Cardiac septum (tissue), 1 donor: ENCODE results near the gene FGF14. TPM values are rescaled to one million over a fixed set of nuclear protein-coding genes. Genes with fewer than 3 reads are reported as not detected.
A peak's percentile ranks its signal among the peaks of the same experiment; 100 is the strongest.

Experiments
- DNase-seq: peaks from one replicate; pipeline ENCODE4 v3.0.0-alpha.2; 2020; ENCODE audit warnings: low spot score
- intact Hi-C: fragments of 100-400 bp; cut with DNase I; formaldehyde crosslinking; loops from one replicate; pipeline ENCODE4 v1.14.0; 2022
- total RNA-seq: library from RNA; stranded (reverse); fragmentation: NEBNext Ultra II Directional; extraction: Animal tissue kit (Norgen Biotek cat#: 25700); gene quantifications from one replicate; pipeline ENCODE4 v1.2.1, GENCODE V29; 2021
- donor health status: DM: no; HTN: no; CAD: no.

Gene FGF14
- total RNA-seq, 1 donor from 2014 or later = 4.8 TPM

DNA sequence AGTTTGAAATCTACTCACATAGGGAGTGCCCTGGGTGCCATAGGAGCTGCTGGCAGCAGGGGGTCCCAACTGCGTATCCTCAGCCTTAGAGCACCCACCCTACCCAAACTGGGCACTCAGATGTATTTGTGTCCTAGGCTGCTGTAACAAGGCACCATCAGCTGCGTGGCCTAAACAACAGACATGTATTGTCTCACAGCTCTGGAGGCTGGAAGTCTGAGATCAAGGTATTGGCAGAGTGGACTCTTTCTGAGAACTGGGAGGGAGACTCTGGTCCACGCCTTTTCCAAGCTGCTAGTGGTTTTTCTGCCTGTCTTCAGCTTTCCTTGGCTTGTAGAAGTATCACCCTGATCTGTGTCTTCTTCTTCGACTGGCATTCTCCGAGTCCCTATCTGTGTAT lies 83.6 kb downstream of the FGF14 start:
- no peak for DNase-seq
- intact Hi-C loops = loop anchor here (5.0 kb wide), 1 partner anchor 74 kb away; no protein-coding TSS in a partner anchor

DNA sequence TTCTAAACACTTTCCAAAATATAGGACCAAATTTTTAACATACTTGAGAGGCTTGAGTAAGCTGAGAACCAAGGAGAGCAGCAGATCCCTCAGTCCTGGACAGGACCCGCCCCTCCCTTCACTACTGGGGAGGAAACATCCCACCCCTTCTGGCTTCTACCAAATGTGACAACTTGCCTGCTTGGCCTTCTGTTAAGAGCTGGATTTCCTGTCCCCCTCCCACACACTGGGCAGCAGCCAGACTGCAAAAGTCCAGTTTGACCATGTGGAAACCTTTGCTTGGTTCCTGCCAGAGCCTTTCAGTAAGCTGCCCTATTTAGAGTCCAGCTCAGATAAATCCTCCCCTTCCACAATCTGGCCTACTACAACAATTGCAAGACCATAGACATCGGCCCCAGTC lies 84.3 kb downstream of the FGF14 start:
- intact Hi-C loops = loop anchor here (5.0 kb wide), 1 partner anchor 75 kb away; no protein-coding TSS in a partner anchor
- DNase-seq = peak; percentile 86

DNA sequence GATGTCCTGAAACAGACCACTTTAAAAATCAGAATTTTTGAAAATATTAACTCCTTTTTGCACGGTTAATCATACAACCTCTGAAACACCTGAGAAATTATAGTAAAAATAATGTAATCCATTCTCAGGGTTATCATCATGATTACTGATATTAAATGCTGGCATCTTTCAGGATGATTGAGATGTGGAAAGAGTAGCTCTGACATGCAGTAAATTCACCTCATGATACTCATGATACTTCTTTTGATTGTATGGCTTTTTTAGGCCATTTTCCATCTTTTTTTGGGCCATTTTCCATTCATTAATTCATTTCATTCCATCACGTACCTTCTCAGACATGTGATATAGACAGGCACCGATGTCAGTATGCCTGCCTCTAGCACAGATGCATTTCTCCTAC lies 85.1 kb downstream of the FGF14 start:
- no peak for DNase-seq
- intact Hi-C loops = loop anchor here (5.0 kb wide), 1 partner anchor 76 kb away; no protein-coding TSS in a partner anchor

DNA sequence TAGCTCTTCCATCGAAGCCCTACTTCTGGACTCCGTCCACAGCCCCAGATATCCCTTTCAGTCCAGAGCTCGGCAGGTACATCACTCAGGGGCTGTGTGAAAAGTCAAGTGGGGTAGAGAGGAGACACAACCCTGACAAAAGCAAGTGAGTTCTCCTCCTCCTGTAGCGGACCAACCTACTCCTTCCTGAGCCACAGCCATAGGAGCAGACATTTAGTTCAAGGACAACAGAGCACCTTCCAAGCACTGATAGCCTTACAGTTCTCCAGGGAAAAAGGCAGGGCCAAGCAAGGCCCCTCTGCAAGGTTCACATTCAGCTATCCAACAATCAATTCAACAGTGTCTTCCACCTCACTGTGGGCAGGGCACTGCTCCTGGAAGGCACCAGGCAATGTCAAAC lies 89.0 kb downstream of the FGF14 start:
- intact Hi-C loops = loop anchor here (5.0 kb wide), 1 partner anchor 36 kb away; no protein-coding TSS in a partner anchor
- DNase-seq = no peak

DNA sequence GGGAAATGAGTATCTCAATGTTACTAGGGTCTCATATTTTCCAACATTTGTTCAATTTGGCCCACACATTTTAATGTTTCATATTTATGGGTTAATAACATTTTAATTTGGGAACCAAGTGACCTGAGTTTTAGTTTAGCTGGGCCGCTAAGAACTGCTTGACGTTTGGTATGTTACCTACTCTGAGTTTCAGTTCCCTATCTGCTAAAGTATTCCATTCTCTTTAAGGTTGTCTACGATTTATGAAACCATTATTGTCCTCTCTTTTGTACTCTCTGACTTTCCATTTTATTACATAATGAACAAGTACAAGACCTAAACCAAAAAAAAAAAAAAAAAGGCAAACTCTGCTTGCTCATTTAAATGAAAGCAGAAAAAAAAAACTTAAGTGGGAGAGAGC lies 89.9 kb downstream of the FGF14 start:
- intact Hi-C loops = loop anchor here (5.0 kb wide), 1 partner anchor 35 kb away; no protein-coding TSS in a partner anchor

DNA sequence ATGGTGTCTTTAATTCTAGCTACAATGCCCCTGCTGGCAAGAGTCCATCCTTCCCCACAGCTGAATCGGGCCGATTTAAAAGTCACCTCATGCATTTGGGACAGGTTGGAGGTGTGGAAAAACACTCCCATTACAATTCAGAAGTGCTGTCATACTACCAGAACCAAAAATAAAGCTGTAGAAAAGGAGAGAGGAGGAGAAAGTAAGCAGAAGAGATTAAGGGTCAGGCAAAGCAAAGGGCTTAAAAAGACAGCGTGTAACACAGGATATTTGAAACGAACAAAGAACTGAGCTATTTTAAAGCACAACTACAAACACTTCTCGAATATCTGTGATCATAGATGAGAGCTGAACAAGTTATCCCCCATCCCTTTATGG lies 90.4 kb downstream of the FGF14 start:
- intact Hi-C loops = loop anchor here (5.0 kb wide), 1 partner anchor 34 kb away; no protein-coding TSS in a partner anchor

More for the DNA sequence above, 89.9 kb downstream of the FGF14 start:
- no peak for DNase-seq

DNA sequence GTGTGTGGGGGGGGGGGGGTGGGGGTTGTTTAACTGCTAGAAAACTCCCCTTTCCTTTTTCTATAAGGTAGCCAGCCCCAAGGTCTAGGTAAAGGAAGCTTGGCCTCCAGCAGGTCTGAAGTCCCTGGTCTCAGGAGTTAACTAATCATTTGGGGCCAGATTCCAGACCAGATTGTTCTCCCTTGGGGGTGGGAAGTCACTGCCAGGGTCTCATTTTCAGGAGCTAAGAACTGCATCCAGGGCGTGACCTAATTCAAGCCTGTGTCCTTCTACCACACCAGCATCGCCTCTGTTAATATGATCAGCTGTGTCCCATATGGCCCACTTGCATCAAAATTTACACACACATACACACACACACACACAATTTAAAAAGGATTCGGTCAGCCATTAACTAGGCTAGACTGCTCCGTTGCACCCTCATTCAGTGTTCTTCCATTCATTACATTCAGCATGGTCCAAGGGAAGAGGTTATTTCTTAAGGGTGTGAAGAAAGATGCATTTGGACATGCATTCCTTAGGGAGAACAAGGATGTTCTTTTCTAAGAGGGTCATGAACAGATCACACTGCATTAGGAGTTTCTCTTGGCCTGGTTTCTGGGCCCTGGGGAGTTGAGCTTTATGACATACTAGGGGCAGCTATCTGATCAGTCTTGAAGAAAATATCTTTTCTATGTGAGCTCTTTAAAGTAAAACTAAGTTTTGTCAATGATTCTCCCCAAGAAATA lies 91.0 kb downstream of the FGF14 start:
- intact Hi-C loops = loop anchor here (5.0 kb wide), 1 partner anchor 34 kb away; no protein-coding TSS in a partner anchor
- DNase-seq = no peak

More for the DNA sequence above, 90.4 kb downstream of the FGF14 start:
- no peak for DNase-seq

DNA sequence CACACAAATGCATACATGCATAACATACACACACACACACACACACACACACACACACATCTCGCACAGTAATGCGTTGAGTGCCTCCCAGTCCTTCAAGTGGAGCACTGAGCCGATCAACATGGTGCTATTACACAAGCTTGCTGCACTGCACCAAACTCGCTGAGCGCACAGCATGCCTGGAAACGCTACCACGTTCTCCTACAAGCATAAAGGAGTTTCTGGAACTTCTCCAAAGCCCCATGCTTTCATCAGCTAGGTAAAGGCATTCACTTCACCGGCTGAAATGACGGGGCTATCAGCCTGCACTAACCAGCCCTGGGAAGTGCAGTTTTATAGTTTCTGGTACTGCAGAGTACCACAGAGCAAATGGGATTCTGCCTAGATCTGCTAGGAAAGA lies 92.7 kb downstream of the FGF14 start:
- intact Hi-C loops = no loop called here
- no peak for DNase-seq

DNA sequence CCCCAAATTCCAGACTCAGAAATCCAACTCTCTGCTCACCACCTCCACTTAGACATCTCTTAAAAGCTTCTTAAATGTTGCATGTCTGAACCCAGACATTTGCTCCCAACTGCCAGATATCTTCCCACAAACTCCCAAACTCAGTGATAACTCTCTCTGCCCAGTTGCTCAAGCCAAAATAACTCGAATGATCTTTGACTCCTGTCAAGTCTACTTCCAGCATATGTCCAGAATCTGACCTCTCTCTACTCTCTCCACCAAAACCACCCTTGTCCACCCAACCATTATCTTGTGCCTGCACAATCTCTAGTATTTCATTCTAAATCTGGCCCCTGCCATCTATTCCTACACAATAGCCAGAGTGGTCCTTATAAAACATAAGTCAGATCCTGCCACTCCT lies 99.3 kb downstream of the FGF14 start:
- DNase-seq = no peak
- intact Hi-C loops = no loop called here

DNA sequence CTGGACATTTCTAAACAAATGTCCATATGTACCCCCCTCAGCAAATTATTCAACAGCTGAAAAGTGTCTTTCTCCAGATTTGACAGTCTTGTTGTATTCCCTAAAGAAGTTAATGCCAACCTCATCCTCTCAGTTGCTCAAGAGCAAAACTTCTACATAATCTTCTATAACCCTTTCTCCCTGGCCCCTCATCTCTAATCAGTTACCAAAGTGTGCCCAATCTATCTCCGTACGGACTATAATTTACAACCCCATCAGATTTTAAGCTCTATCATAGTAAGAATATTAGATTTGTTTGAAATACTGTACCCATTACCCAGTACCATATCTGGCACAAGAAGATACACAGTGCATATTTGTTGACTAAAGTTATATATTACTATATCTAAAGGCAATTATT lies 101.5 kb downstream of the FGF14 start:
- intact Hi-C loops = no loop called here

DNA sequence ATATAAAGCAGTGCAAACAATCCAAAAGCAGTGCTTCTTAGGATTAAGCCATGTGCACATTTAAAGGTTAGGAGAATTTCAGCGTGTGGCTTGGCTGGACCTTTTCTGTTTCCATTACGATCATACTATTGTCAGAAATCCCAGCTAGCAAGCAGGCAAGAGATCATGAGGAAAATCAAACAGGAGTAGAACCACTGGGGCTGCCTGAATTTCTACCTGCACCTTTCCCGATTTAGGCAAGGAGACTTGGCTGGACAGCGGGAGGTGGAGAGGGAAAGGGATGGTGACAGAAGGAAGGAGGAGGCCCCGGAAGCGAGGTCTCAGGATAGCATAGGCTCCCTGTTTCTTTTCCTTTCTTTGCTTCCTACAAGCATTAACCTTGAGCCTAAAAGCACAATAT lies 102.5 kb downstream of the FGF14 start:
- no peak for DNase-seq
- intact Hi-C loops = no loop called here

More for the DNA sequence above, 101.5 kb downstream of the FGF14 start:
- DNase-seq = no peak

DNA sequence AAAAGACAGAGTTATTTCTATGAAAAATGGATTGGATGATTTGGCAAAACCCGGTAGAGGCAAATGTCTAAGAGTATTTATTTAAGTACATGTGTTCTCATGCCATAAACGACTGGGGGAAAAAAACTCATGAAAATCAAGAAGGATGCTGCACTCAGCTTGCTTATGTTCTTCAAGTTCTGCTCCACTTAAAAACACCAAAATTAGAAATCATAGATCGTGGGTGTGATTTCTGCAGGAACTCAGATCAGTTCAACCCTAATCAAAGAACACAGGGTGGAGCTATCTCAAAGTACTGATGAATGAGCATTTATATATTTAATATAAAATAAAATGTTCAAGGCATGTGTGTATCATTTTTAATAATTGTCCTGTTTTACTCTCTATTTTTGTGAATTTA lies 103.8 kb downstream of the FGF14 start:
- intact Hi-C loops = no loop called here
- no peak for DNase-seq

DNA sequence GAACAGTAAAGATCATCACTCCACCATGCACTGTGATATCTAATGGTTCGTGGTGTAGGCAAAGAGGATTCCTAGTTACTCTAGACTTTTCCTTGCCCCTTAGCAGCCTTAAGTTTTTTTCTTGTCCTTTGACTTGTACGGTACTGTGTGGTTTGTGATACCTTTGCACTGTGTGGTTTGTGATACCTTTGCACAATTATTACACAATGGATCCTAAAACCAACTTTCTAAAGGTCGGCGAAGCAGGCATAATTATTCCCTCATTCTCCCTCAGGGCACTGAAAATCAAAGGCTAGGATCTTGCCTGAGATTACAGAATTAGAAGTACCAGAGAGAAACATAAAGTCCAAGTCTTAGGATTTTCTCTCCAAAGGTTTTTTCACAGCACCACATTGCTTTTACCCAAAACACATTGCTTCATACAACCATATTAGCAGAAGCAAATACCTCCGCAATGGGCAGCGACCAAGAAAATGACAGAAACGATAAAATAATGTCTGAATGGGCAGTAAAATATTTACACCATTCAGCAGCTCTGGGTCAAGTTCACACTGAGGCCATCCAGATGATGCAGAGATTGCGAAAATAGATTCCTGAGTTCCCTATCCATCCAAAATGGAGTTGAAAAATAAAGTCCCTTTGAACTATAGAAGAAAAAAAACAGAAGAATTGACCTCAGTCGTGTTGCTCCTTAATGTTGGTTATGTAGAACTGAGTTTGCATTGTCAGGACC lies 106.4 kb downstream of the FGF14 start:
- intact Hi-C loops = no loop called here

DNA sequence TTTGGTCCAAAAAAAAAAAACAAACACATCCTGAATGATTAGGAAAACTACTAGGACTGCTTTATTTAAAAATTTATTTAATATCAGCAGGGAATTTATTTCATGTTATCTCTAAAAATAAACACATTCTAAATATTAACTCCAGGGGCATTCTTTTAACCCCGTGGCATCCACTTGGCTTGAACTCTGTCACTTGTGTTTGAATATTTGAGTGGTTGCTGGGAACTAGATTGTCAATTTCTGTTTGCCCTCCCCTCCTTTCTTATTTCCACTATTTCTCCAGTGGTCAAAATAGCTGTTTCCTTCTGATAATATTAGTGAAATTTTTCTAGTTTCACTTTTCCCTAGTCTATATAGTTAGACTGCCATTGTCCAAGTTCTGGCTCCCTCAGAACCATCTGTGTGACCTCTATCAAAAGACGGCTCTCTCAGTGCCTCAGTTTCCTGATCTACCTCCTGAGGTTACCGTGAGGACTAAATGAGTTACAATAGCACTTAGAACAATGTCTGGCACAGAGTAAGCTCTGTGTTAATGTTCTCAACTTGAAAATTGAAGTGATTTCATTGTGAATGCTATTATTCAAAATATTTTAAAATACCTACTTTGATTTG lies 107.3 kb downstream of the FGF14 start:
- intact Hi-C loops = no loop called here
- no peak for DNase-seq

More for the DNA sequence above, 106.4 kb downstream of the FGF14 start:
- DNase-seq = no peak

DNA sequence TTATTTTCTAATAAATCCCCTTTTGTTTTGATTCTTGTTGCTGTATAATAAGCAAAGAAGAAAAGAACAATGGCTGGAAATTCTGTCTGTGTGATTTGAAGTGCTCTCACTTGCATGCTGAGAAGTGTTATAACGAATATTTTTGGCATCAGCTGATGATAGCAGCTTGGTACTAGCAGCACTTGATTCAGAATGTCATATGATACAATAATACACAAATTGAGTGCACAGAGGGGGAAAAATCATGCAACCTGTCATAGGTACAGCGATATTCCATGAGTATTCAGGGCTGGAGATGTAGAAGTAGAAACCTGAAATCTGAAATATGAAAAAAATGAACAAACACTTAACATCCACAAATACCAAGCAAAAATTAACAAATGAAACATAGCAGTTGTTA lies 108.1 kb downstream of the FGF14 start:
- no peak for DNase-seq

DNA sequence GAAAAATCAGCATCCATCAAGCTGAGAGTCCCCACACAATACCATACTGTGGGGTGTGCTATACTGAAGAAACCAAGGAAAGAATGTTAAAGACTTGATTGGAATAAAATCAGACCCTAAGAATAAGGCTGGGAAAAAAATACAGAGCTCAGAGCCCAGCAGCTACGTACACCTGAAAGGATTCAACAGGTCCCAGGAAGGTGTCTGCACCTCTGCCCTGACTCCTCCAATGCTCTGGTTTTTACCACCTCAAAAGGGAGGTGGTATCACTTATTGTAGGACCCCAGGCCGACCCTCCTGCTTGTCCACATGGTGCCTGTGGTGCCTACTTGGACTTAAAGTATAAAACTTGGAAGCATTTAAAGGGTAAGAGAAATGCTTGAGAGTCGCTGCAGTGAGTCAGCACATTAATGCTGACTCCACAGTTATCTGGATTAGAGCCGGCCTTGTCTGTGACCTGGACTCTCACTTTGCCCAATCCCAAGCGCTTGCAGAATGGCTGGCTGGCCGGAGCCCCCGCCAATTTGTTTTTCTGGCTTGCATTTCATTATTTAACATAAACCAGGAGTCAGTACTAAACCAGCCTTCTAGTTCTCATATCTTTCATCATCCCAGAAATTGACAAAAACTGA lies 110.1 kb downstream of the FGF14 start:
- no peak for DNase-seq
- intact Hi-C loops = no loop called here

More for the DNA sequence above, 108.1 kb downstream of the FGF14 start:
- intact Hi-C loops = no loop called here

DNA sequence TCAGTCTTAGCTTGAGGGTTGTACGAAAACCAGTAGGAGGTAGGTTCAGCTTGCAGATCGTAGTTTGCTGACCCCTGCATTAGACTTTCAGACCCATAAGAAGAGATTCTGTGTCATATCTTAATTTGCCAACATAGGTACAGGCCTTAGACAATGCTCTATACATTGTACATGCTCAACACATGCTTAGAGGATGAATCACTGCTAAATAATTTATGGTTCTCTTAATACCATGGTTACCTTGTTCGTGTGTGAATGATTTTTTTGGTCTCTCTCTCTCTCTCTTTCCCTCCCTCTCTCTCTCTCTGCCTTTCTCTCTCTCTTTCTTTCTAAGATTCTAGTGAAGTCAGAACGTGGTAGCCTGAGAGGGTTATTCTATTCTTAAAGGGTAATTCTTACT lies 112.2 kb downstream of the FGF14 start:
- DNase-seq = no peak
- intact Hi-C loops = no loop called here

DNA sequence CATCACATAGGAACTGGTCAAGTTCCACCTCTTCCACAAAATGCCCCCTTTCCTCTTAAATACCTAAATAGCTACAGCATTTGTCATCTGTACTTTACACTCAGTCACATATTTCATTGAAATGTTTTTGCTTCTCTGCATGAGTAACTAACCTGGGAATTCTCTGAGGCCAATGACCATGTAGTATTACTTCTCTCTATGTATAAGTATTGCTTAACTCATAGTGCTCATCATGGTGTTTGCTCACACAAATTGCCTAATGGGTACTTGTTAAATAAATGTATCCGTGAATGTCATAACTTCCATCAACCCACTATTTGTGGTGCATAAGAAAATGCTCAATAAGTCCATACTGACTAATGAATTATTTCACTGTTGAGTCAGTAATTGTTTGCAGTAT lies 115.5 kb downstream of the FGF14 start:
- intact Hi-C loops = no loop called here
- DNase-seq = no peak

DNA sequence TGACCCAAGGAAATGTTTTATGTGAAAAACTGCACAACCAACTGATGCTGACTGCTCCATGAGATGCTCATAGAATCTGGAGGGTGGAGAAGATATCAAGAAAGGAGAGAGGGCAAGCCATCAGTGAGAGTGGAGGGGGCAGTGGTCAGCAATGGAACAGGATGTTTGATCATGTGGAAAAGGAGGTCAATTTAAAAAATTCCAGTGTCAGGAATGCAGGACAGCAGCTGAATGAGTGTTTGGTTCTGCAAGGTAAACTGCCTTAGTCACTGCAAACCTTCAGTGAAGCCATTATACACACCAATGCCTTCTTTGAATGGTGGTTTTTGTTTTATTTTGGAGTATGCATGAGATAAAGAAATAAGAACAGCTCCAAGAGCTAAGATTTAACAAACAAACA lies 121.5 kb downstream of the FGF14 start:
- DNase-seq = no peak
- intact Hi-C loops = no loop called here

DNA sequence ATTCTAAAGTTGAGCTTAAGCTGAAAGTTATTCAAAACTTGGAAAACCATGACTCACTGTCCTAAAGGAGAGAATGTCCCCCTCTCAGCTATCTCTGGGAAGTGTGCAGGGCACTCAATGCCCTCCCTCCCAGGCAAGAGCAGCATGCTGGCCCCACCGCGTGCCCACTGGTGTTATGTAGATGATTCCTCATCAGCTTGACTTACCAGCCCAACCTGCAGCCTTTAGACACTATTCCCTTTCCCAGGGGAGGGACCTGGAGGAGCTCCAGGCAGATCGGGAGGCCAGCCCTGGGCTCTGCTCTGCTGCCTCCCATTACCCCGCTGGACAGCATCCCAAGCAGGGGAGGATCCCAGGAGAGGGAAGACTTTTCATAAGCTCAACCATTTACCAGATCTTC lies 124.6 kb downstream of the FGF14 start:
- intact Hi-C loops = loop anchor here (5.0 kb wide), 1 partner anchor 35 kb away; no protein-coding TSS in a partner anchor
- no peak for DNase-seq
